ENCODE data around the gene PPP1R2. TPM values are rescaled to one million over a fixed set of nuclear protein-coding genes. Genes with fewer than 3 reads are reported as not detected.
A peak's percentile ranks its signal among the peaks of the same experiment; 100 is the strongest.

PPP1R2 gene
- total and polyA plus RNA-seq, 2 donors (not counting 3 experiments of a cell fraction or from before 2014, with no cell fraction given): 19.9 to 37.3 TPM

GRCh38 chr3:195549931-195550519, 6.9 kb upstream of the PPP1R2 start:
- no peaks in the 10 kb centered on the region for H4K20me1 ChIP-seq (replicated peaks; ENCODE audit: control insufficient read depth, extremely low read depth, insufficient read depth, low read length)
- FAIRE-seq (no peak), DNase-seq (ENCODE audit: low read depth, low spot score) (peak; percentile 18)
- H3K4me3 ChIP-seq (replicated peaks in 1 of 3; ENCODE audit: insufficient read depth in 1 of 3, low read depth in 1 of 3, low read length in 3 of 3): no peak overlapping the region
- ChIA-PET CTCF (no interaction called here), POLR2A (no interaction called here)
- no peak overlapping the region for H3K27ac ChIP-seq (ENCODE audit: insufficient read depth, low read depth, low read length)
- H3K27me3 ChIP-seq (ENCODE audit: control insufficient read depth in 2 of 2, insufficient read depth in 2 of 2, low read length in 2 of 2): peaks cover 19 to 30% of the 10 kb centered on the region in 2 experiments
- no peak overlapping the region for H3K4me2 ChIP-seq (ENCODE audit: insufficient read depth, low read length)
- BruUV-seq (replicated peaks): no TSS peak
- no peak overlapping the region for H2AFZ ChIP-seq (ENCODE audit: low read depth, low read length)
- no peak for TF ChIP-seq CTCF (IDR thresholded peaks at IDR 0.05; ENCODE audit: extremely low read depth in 1 of 2, insufficient read depth in 1 of 2, low read depth in 1 of 2, low read length in 2 of 2)
- no peak for TF ChIP-seq MYC (IDR thresholded peaks at IDR 0.05; ENCODE audit: low read depth, low read length)
- no peak for TF ChIP-seq FOS (IDR thresholded peaks at IDR 0.05; ENCODE audit: borderline replicate concordance, insufficient read depth, low read length)
- TF ChIP-seq MAX (IDR thresholded peaks at IDR 0.05; ENCODE audit: insufficient read depth, insufficient read length): no peak
- no peak for TF ChIP-seq EZH2 (IDR thresholded peaks at IDR 0.05; ENCODE audit: borderline replicate concordance, low read depth, low read length, severe bottlenecking)
- no peak for TF ChIP-seq JUN (IDR thresholded peaks at IDR 0.05; ENCODE audit: borderline replicate concordance, insufficient read depth, insufficient read length, low read depth)
- TF ChIP-seq POLR2A (IDR thresholded peaks at IDR 0.05; ENCODE audit: low read depth, low read length): no peak
- TF ChIP-seq POLR2AphosphoS5 (IDR thresholded peaks at IDR 0.05; ENCODE audit: insufficient read depth, low read depth, low read length): no peak
- TF ChIP-seq GATA2 (IDR thresholded peaks at IDR 0.05; ENCODE audit: insufficient read depth, insufficient read length, low read depth, low read length): no peak
- no peaks in the 10 kb centered on the region for H3K9me3 ChIP-seq (replicated peaks; ENCODE audit: control insufficient read depth, insufficient read depth, low read length)
- dilution Hi-C loops (cut with MboI; ENCODE audit: extremely low pct_ligation_motif_present, low sequenced_read_pairs) (no loop called here), intact Hi-C loops (cut with micrococcal nuclease) (loop anchor here (10.0 kb wide), 1 partner anchor 305 kb away; no protein-coding TSS in a partner anchor)
- no peaks in the 10 kb centered on the region for H3K9me1 ChIP-seq (replicated peaks; ENCODE audit: control insufficient read depth, extremely low read depth, insufficient read depth, low read length)
- no peaks in the 10 kb centered on the region for H3K36me3 ChIP-seq (ENCODE audit: control insufficient read depth in 2 of 2, extremely low read depth in 1 of 2, insufficient read depth in 2 of 2, low read length in 2 of 2)
- no peaks in the 10 kb centered on the region for H3K79me2 ChIP-seq (ENCODE audit: control insufficient read depth, insufficient read depth, low read length)
- H3K4me1 ChIP-seq (ENCODE audit: control insufficient read depth, extremely low read depth, insufficient read depth, low read length): peaks cover 12% of the 10 kb centered on the region
- no peak overlapping the region for H3K9ac ChIP-seq (replicated peaks; ENCODE audit: extremely low read depth, insufficient read depth, low read length)
